Measurements from ENCODE around the gene PTPN14.

Gene PTPN14

DNA sequence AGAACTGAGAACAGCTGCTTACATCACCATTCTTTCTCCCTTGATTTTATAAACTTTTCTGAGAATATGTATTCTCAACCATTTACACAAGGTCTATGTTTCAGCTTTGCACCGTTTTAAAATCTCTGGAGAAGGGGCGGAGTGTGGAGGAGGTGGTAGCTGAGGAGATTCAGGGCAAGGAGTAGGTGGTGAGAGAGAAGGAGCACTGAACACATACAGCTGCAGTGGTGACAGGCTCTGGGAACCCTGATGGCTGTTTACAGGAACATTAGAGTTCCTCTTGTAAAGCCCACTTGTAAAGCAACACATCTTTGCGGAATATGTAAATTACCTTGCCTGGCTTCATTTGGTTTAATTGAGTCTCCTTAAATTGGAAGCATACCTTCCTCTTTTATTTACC is 180.8 kb downstream of the PTPN14 start:
- TF ChIP-seq, protein P1, sequence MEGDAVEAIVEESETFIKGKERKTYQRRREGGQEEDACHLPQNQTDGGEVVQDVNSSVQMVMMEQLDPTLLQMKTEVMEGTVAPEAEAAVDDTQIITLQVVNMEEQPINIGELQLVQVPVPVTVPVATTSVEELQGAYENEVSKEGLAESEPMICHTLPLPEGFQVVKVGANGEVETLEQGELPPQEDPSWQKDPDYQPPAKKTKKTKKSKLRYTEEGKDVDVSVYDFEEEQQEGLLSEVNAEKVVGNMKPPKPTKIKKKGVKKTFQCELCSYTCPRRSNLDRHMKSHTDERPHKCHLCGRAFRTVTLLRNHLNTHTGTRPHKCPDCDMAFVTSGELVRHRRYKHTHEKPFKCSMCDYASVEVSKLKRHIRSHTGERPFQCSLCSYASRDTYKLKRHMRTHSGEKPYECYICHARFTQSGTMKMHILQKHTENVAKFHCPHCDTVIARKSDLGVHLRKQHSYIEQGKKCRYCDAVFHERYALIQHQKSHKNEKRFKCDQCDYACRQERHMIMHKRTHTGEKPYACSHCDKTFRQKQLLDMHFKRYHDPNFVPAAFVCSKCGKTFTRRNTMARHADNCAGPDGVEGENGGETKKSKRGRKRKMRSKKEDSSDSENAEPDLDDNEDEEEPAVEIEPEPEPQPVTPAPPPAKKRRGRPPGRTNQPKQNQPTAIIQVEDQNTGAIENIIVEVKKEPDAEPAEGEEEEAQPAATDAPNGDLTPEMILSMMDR (conservative IDR thresholded peaks at IDR 0.05), result no peak
- TF ChIP-seq ZFX (IDR thresholded peaks at IDR 0.05), result no peak

DNA sequence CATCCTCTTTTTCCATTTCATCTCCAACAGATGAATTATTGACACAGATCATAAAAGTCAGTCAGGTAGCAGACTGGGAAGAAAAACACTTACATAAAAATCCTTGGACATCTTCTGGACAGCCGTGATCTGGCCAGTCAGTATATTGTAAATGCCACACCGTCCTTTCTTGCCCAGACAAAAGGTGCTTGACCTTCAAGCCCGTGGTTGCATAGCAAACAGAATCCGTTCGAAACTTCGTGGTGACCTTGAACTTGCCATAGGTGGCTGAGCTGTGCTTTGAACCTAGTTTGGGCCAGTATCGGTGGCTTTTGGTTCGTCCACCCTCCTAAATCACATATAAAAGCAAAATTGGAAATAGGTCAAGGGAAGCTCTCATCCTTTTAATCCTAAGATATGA is 182.0 kb downstream of the PTPN14 start:
- TF ChIP-seq, protein P1 (conservative IDR thresholded peaks at IDR 0.05), result no peak
- TF ChIP-seq ZFX (IDR thresholded peaks at IDR 0.05), result no peak

More for the DNA sequence above, 180.8 kb downstream of the PTPN14 start:
- no peak overlapping the region for H3K27ac ChIP-seq

DNA sequence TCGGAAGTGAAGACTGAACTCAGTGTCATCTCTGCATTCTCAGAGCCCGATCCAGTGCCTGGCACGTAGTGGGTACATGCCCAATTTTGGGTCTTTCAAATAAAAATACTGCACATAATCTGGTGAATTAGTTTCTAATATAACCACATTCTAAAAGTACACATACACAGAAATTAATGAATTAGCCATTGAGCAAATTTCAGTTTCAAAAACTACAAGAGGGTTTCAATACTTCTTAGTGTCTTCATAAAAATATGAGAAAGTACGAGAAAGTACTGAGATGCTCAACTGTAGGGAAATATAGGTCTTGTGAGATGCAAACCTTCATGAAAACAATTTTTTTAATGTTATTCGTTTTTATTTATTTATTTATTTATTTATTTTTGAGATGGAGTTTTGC is 183.6 kb downstream of the PTPN14 start:
- TF ChIP-seq ZFX (IDR thresholded peaks at IDR 0.05), result no peak
- TF ChIP-seq, protein P1 (conservative IDR thresholded peaks at IDR 0.05), result no peak
- H3K27ac ChIP-seq, result no peak overlapping the region

More for the DNA sequence above, 182.0 kb downstream of the PTPN14 start:
- H3K27ac ChIP-seq, result no peak overlapping the region

DNA sequence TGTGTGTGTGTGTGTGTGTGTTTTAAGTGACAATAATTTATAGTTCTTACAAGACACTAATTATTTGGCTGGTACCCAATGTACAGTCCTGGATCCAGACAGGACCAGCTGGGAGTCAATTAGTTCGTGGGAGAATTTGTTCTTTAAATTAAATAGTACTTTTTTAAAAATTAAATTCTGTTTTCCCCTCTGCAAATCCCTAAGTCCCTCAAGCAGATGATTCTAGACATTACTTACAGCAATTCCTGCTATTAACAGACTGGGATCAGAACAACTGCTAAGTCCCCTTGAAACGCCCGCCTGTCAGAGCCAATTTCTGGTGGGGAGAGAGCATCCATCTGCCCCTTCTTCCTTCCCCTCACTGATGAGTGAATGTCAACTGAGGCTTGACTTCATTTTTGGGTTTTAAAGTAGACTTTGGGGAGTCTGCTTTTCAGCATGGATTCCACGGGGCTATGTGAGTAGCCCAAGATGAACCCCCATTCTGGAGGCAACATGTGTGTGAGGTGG is 186.6 kb downstream of the PTPN14 start:
- H3K27ac ChIP-seq, result no peak overlapping the region
- TF ChIP-seq, protein P1 (conservative IDR thresholded peaks at IDR 0.05), result no peak
- TF ChIP-seq ZFX (IDR thresholded peaks at IDR 0.05), result no peak

DNA sequence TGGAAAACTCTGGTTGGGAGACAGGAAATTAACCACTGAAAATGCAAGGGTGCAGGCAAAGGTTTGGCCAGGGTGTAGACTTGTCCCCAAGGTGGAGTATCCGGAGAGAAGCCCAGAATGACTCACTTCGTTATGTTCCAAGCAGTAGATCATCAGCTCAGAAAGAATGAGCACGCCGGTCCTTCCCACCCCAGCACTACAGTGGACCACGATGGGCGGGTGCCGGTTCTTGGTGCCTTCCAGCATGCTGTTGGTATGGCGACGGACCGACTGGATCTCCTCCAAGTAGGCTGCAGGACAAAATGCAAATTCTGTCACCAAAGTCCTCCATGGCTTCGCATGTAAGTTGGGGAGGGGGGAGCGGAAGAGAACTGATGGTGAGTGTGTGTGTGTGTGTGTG is 187.0 kb downstream of the PTPN14 start:
- no peak overlapping the region for H3K27ac ChIP-seq
- no peak for TF ChIP-seq ZFX (IDR thresholded peaks at IDR 0.05)
- TF ChIP-seq, protein P1 (conservative IDR thresholded peaks at IDR 0.05), result no peak

DNA sequence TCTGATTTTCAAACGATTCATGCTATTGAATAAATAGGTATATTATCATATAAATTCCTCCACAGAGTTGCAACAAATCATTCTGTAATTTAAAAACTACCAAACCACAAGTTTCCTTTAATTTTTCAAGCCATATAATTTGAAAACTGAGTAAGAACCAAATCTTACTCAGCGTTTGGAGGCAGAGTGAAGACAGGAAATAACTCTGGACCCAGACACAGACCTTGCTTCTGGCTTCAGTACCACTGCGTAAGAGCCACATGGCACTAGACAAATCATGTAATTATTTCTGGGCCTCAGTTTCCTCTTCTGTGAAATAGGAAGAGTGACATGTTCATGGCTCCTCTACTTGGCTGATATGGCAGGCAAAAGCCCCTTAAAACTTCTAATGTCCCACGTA is 188.0 kb downstream of the PTPN14 start:
- H3K27ac ChIP-seq, result no peak overlapping the region
- TF ChIP-seq ZFX (IDR thresholded peaks at IDR 0.05), result no peak
- TF ChIP-seq, protein P1 (conservative IDR thresholded peaks at IDR 0.05), result no peak

DNA sequence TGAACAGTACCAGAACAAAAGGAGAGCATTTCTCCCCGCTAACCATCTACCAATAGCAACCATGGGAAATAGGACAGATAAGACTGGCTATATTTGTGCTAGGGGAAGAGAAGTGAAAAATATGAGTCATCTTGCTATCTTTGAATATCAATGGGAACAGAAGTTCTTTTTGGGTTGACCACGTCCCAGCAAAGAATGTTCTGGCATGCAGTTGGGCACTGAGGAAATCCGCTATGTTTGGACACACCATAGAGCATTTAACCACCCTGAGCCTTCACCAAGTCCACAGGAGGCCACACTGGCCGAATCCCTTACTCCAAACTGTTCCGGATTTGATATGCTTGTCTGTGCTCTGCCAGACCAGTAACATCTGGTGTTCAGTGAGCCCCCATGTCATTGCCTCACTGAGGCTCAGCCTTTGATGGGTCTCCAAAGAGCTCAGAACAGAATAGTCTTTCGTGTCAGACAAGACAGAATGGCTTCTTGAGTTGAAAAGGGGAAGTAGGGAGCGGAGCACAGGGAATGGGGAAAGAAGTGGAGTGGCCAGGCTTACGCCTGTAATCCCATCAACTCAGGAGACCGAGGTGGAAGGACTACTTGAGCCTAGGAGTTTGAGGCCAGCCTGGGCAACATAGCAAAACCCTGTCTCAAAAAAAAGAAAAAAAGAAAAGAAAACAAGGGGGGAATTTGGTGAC is 189.1 kb downstream of the PTPN14 start:
- no peak overlapping the region for H3K27ac ChIP-seq
- TF ChIP-seq, protein P1 (conservative IDR thresholded peaks at IDR 0.05), result no peak

Measured in C4-2B (cell line).